Naive B cell (primary cell): ENCODE measurements around the gene ERG. TPM values are rescaled to one million over a fixed set of nuclear protein-coding genes. Genes with fewer than 3 reads are reported as not detected.

Source experiments
- ATAC-seq, 2 donors: fragments of 150-1000 bp; cut with Tn5 transposase; 2 replicates each; pipeline ENCODE4 v1.10.0; 2021; ENCODE audit warnings: low read depth in 2 of 2, mild to moderate bottlenecking in 2 of 2, moderate library complexity in 2 of 2
- DNase-seq: peaks from one replicate; pipeline ENCODE4 v3.0.0; 2022
- H3K27ac Mint-ChIP-seq, 6 donors: one replicate each; pipeline ENCODE4 v1.8.0; 2020 to 2022; ENCODE audit warnings: mild to moderate bottlenecking in 6 of 6, mixed read lengths in 6 of 6, moderate library complexity in 5 of 6, inconsistent platforms in 2 of 6
- H3K27me3 Mint-ChIP-seq, 3 donors: one replicate each; pipeline ENCODE4 v1.8.0; 2021 to 2022; ENCODE audit warnings: mixed read lengths in 3 of 3, mild to moderate bottlenecking in 1 of 3
- H3K36me3 Mint-ChIP-seq, 2 donors: one replicate each; pipeline ENCODE4 v1.8.0; 2020 to 2022; ENCODE audit warnings: mixed read lengths in 2 of 2, inconsistent platforms in 1 of 2, mild to moderate bottlenecking in 1 of 2
- H3K4me1 Mint-ChIP-seq, 3 donors: one replicate each; pipeline ENCODE4 v1.8.0; 2020 to 2022; ENCODE audit warnings: mixed read lengths in 3 of 3, inconsistent platforms in 1 of 3, mild to moderate bottlenecking in 1 of 3, moderate library complexity in 1 of 3
- H3K4me3 Mint-ChIP-seq, 8 donors: one replicate each; pipeline ENCODE4 v1.8.0; 2020 to 2022; ENCODE audit warnings: mild to moderate bottlenecking in 8 of 8, mixed read lengths in 8 of 8, moderate library complexity in 8 of 8, inconsistent platforms in 2 of 8
- H3K9me3 Mint-ChIP-seq, 7 donors: one replicate each; pipeline ENCODE4 v1.8.0; 2020 to 2022; ENCODE audit warnings: mixed read lengths in 7 of 7, mild to moderate bottlenecking in 5 of 7, inconsistent platforms in 2 of 7, moderate library complexity in 1 of 7
- polyA plus RNA-seq, 6 donors: library from polyadenylated mRNA; unstranded; fragments of 300-500 nt; fragmentation: Illumina TruSeq; gene quantifications; one replicate each; pipeline ENCODE4 v1.2.3, GENCODE V29; 2021; ENCODE audit warnings: low read depth in 6 of 6

The ERG gene
- polyA plus RNA-seq, 6 donors from 2014 or later, result not detected

- no peak for ATAC-seq
- Mint-ChIP-seq H3K27ac (no peak overlapping the region), H3K36me3 (peaks cover 0 to 3% of the 10 kb centered on the region in 2 donors)
Observed at GRCh38 chr21:38478782-38479181, 19.5 kb downstream of the ERG start.

DNA sequence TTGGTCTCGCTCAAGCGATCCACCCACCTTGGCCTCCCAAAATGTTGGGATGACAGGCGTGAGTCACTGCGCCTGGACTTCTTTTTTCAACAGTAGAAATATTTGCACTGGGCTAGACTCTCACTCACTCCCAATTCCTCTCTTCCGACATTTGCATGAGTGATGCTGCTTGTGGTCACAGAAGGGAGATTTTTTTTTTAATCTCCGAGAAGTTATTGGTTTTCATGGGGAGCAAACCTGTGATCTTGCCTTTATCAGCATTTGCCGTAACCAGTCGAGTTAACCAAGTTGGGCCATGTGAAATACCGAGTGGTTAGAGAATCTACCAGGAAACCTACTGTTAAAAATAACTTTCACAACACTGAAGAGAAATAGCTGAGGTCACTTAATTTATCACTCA lies 21.1 kb downstream of the ERG start:
- H3K36me3 Mint-ChIP-seq, result peaks cover 0 to 3% of the 10 kb centered on the region in 2 donors
- H3K27ac Mint-ChIP-seq, result peak overlapping the region in 1 of 6 donors; percentile 33
- H3K4me1 Mint-ChIP-seq, result peaks cover 5 to 21% (median 18%) of the 10 kb centered on the region in 3 donors
- DNase-seq, result no peak
- peaks cover 57 to 63% (median 62%) of the 10 kb centered on the region in 3 donors for H3K27me3 Mint-ChIP-seq
- H3K9me3 Mint-ChIP-seq, result peaks cover 0 to 1% (median 0%) of the 10 kb centered on the region in 7 donors
- ATAC-seq, result no peak
- peak overlapping the region in 1 of 8 donors; percentile 10 for H3K4me3 Mint-ChIP-seq

More at GRCh38 chr21:38478782-38479181, 19.5 kb downstream of the ERG start:
- H3K27me3 Mint-ChIP-seq, result peaks cover 47 to 54% (median 51%) of the 10 kb centered on the region in 3 donors
- peaks cover 5 to 21% (median 18%) of the 10 kb centered on the region in 3 donors for H3K4me1 Mint-ChIP-seq
- no peak overlapping the region for H3K4me3 Mint-ChIP-seq
- H3K9me3 Mint-ChIP-seq, result peaks cover 0 to 1% (median 0%) of the 10 kb centered on the region in 7 donors
- DNase-seq, result no peak

DNA sequence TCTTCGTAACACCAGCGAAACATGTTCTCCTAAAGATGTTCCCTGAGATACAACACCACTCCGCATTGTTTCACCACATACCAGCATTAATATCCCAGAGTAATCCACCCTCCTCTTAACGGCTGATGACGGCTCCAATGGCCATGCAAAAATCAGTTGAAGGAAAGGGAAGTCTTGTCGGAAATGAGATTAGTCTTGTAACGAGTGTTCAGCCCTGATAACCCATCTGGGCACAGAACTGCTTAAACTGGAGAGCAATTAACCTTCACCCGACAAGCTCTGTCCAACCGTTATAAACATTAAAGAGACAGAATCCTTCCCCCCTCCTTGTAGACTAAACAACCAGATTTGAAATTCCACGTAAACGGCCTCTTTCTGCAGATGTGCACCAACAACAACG lies 21.9 kb downstream of the ERG start:
- Mint-ChIP-seq H3K36me3 (peaks cover 0 to 3% of the 10 kb centered on the region in 2 donors), H3K27ac (peak overlapping the region in 2 of 6 donors; percentile 1 to 8), H3K9me3 (peaks cover 0 to 1% (median 0%) of the 10 kb centered on the region in 7 donors), H3K4me3 (peak overlapping the region in 6 of 8 donors; percentile 6 to 59 (median 46)), H3K4me1 (peaks cover 5 to 21% (median 18%) of the 10 kb centered on the region in 3 donors), H3K27me3 (peaks cover 62 to 68% (median 62%) of the 10 kb centered on the region in 3 donors)
- ATAC-seq, result no peak
- no peak for DNase-seq

- Mint-ChIP-seq H3K4me3 (peak overlapping the region in 1 of 8 donors; percentile 45), H3K27ac (no peak overlapping the region), H3K4me1 (peaks cover 5 to 21% (median 18%) of the 10 kb centered on the region in 3 donors), H3K9me3 (peaks cover 0 to 1% (median 0%) of the 10 kb centered on the region in 7 donors), H3K27me3 (peaks cover 62 to 68% (median 62%) of the 10 kb centered on the region in 3 donors), H3K36me3 (peaks cover 0 to 3% of the 10 kb centered on the region in 2 donors)
- no peak for DNase-seq
- no peak for ATAC-seq
Observed at GRCh38 chr21:38475519-38475918, 22.8 kb downstream of the ERG start.

DNA sequence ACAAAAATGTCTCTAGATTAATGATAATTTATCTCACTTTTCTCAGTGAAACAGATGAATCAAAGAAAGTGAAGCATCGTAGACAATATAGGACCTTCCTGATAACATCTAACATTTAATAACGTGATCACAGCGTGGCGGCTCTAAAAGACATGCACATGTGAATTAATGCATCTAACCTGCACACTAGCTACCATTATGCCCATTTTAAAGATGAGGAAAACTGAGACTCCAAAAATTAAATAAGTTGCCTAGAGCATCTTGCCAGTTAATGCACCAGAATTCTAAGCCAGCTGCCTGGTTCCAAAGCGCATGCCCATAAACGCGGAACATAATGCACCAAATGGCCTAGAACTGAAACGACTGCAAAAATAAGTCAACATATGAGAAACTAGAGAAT lies 23.5 kb downstream of the ERG start:
- Mint-ChIP-seq H3K27me3 (peaks cover 60 to 65% (median 60%) of the 10 kb centered on the region in 3 donors), H3K4me3 (peak overlapping the region in 1 of 8 donors; percentile 0), H3K36me3 (peaks cover 0 to 3% of the 10 kb centered on the region in 2 donors), H3K27ac (no peak overlapping the region), H3K4me1 (peaks cover 5 to 21% (median 18%) of the 10 kb centered on the region in 3 donors), H3K9me3 (peaks cover 0 to 1% (median 0%) of the 10 kb centered on the region in 7 donors)
- no peak for ATAC-seq
- no peak for DNase-seq

DNA sequence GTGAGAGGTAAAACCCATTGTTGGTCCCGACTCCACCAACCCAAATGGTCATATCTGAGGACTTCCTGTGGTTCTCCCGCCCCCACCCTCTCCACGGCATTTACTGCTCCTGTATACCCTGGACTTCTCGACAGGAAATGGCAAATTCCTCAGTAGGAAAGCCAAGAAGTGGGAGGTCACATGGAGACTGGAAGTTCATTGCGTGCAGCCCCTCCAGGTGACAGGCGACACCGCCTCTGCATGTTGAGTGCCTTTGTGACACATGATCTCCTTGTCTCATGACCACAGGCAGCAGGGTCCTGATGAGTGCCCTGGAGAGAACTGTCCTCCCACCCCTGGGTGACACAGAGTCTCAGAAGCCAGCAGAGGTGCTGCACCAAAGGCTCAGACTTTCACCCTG lies 24.2 kb downstream of the ERG start:
- Mint-ChIP-seq H3K27ac (no peak overlapping the region), H3K4me1 (peaks cover 5 to 21% (median 18%) of the 10 kb centered on the region in 3 donors), H3K27me3 (peaks cover 53 to 58% (median 53%) of the 10 kb centered on the region in 3 donors), H3K36me3 (peaks cover 0 to 3% of the 10 kb centered on the region in 2 donors), H3K4me3 (no peak overlapping the region), H3K9me3 (peaks cover 0 to 2% (median 0%) of the 10 kb centered on the region in 7 donors)
- ATAC-seq (no peak), DNase-seq (no peak)

DNA sequence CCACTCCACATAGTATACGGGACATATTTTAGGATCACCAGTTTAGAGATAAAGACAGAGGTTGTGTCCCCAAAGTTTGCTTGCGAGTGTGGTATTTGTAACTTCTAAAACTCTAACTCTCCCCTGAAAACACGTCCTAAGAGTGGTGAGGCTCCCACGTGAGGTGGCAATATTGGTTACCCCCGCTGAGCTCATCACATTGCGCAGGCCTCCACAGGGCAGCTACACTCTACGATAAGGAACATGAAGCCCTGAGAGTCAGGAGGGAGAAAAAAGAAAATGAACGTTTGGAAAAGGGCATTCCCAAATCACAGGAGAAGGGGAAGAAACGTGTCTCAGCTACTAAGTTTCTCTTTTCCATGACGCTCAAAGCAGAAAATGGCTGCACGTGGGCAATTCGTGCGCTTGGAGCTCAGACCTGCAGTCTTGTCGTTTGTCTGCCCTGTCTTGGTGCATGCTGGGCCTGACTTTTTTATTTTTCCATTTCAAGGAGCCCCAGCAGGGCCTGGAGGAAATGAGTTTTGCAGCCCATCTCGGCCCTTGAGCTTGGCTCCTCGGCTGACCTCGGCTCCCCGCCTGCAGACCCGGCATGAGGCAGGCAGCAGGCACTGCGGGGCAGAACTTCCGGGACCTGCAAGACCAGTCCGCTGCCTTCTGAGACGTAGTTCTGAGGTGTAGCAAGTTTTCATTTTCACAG lies 25.7 kb downstream of the ERG start:
- Mint-ChIP-seq H3K9me3 (peaks cover 0 to 5% (median 0%) of the 10 kb centered on the region in 7 donors), H3K4me3 (peak overlapping the region in 1 of 8 donors; percentile 47), H3K4me1 (peaks cover 5 to 21% (median 18%) of the 10 kb centered on the region in 3 donors), H3K27ac (no peak overlapping the region), H3K36me3 (peaks cover 0 to 3% of the 10 kb centered on the region in 2 donors), H3K27me3 (peaks cover 39 to 50% (median 40%) of the 10 kb centered on the region in 3 donors)
- ATAC-seq (no peak), DNase-seq (no peak)

- Mint-ChIP-seq H3K4me1 (peaks cover 5 to 20% (median 10%) of the 10 kb centered on the region in 3 donors), H3K4me3 (no peak overlapping the region), H3K27me3 (peaks cover 34 to 44% (median 35%) of the 10 kb centered on the region in 3 donors), H3K27ac (no peak overlapping the region), H3K36me3 (no peaks in the 10 kb centered on the region), H3K9me3 (peaks cover 0 to 5% (median 1%) of the 10 kb centered on the region in 7 donors)
- ATAC-seq (no peak), DNase-seq (no peak)
Observed at GRCh38 chr21:38471766-38472165, 26.5 kb downstream of the ERG start.

- DNase-seq (no peak), ATAC-seq (no peak)
- peaks cover 25 to 37% (median 26%) of the 10 kb centered on the region in 3 donors for H3K27me3 Mint-ChIP-seq
- peaks cover 0 to 5% (median 1%) of the 10 kb centered on the region in 7 donors for H3K9me3 Mint-ChIP-seq
- H3K36me3 Mint-ChIP-seq, result no peaks in the 10 kb centered on the region
- no peak overlapping the region for H3K27ac Mint-ChIP-seq
- H3K4me3 Mint-ChIP-seq, result no peak overlapping the region
- H3K4me1 Mint-ChIP-seq, result peaks cover 0 to 10% (median 4%) of the 10 kb centered on the region in 3 donors
Observed at GRCh38 chr21:38470755-38471154, 27.5 kb downstream of the ERG start.

DNA sequence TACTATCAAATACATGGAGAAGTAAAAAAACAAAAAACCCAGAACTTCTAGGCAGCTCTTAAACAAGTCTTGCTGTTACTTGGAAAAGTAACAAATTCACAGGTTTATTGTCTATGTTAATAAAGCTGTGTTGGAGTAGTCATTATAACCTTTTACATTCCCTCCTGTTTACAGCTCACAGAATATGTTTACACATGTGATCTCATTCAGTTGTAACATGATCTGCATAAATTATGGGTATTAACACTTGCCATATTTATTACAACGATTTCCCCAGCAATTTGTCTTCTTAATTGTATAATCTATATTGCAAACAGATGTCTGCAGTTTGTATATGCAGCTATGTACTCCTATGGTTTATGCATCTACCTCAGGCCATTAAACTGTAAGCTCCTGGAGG lies 28.6 kb downstream of the ERG start:
- H3K4me3 Mint-ChIP-seq, result no peak overlapping the region
- H3K4me1 Mint-ChIP-seq, result peaks cover 0 to 6% (median 0%) of the 10 kb centered on the region in 3 donors
- peaks cover 0 to 11% (median 2%) of the 10 kb centered on the region in 7 donors for H3K9me3 Mint-ChIP-seq
- ATAC-seq, result no peak
- DNase-seq, result no peak
- H3K27ac Mint-ChIP-seq, result no peak overlapping the region
- H3K36me3 Mint-ChIP-seq, result no peaks in the 10 kb centered on the region
- H3K27me3 Mint-ChIP-seq, result peaks cover 14 to 26% (median 22%) of the 10 kb centered on the region in 3 donors

- Mint-ChIP-seq H3K4me3 (no peak overlapping the region), H3K27me3 (peaks cover 9 to 22% (median 19%) of the 10 kb centered on the region in 3 donors), H3K9me3 (peaks cover 0 to 13% (median 2%) of the 10 kb centered on the region in 7 donors), H3K27ac (no peak overlapping the region), H3K36me3 (no peaks in the 10 kb centered on the region), H3K4me1 (peaks cover 0 to 6% (median 0%) of the 10 kb centered on the region in 3 donors)
- no peak for ATAC-seq
- no peak for DNase-seq
Observed at GRCh38 chr21:38468989-38469388, 29.3 kb downstream of the ERG start.

GRCh38 chr21:38467911-38468310 lies 30.4 kb downstream of the ERG start:
- DNase-seq (no peak), ATAC-seq (no peak)
- Mint-ChIP-seq H3K27me3 (peaks cover 0 to 12% (median 11%) of the 10 kb centered on the region in 3 donors), H3K36me3 (no peaks in the 10 kb centered on the region), H3K27ac (no peak overlapping the region), H3K9me3 (peaks cover 0 to 13% (median 2%) of the 10 kb centered on the region in 7 donors), H3K4me1 (peaks cover 0 to 6% (median 0%) of the 10 kb centered on the region in 3 donors), H3K4me3 (no peak overlapping the region)

DNA sequence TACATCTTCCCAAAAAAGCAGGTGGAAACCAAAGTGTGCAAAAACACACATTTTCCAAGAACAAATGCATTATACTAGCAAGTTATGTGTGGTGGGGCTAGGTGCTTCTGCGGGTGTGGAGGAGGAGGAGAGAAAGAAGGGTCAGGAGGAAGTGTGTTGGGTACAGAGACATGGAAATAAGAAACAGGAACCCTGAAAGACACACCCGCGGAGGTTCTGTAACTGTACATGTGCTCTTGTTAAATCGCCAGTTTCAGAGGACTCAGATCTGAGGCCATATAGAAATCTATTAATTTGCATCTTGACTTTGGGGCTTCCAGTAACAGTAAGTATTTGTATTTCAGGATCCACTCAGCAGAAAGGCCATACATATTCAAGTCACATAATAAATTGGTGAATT lies 30.9 kb downstream of the ERG start:
- H3K4me1 Mint-ChIP-seq, result peaks cover 0 to 6% (median 0%) of the 10 kb centered on the region in 3 donors
- no peaks in the 10 kb centered on the region for H3K36me3 Mint-ChIP-seq
- H3K9me3 Mint-ChIP-seq, result peaks cover 0 to 13% (median 2%) of the 10 kb centered on the region in 7 donors
- no peak overlapping the region for H3K4me3 Mint-ChIP-seq
- H3K27me3 Mint-ChIP-seq, result peaks cover 0 to 11% (median 7%) of the 10 kb centered on the region in 3 donors
- ATAC-seq, result no peak
- no peak overlapping the region for H3K27ac Mint-ChIP-seq
- DNase-seq, result no peak
